C4-2B (cell line): ENCODE measurements around the gene RBMS3.

ENCODE experiments used
- CTCF ChIP-seq: fragments of 450-650 bp; conservative IDR thresholded peaks from 2 replicates; pipeline ENCODE4 v1.5.1; 2017; ENCODE audit warnings: mild to moderate bottlenecking
- ZFX ChIP-seq: fragments of 450-650 bp; IDR thresholded peaks from 2 replicates; pipeline ENCODE4 v1.6.1; 2017

- no peak for TF ChIP-seq CTCF
- no peak for TF ChIP-seq ZFX
Observed at GRCh38 chr3:29758108-29758433, 477.2 kb downstream of the RBMS3 start.
